Natural killer cell (primary cell): ENCODE results near the gene TBCD. TPM values are rescaled to one million over a fixed set of nuclear protein-coding genes. Genes with fewer than 3 reads are reported as not detected.

Experiments
- ATAC-seq, 3 donors: fragments of 150-1000 bp in 2 of 3; fragments of 200-7000 bp in 1 of 3; cut with Tn5 transposase; 1 replicate in 1 of 3; 2 replicates in 2 of 3; pipeline ENCODE4 v1.10.0; 2021; ENCODE audit warnings: mild to moderate bottlenecking in 2 of 3, moderate library complexity in 2 of 3
- DNase-seq, 2 donors: peaks; one replicate each; pipeline versions ENCODE4 v3.0.0 to v3.0.0-alpha.2; 2013 to 2021; ENCODE audit warnings: mixed read lengths in 1 of 2
- H3K27ac ChIP-seq: one replicate; pipeline ENCODE4 v1.5.1; 2013; ENCODE audit warnings: mild to moderate bottlenecking, low read length
- H3K27me3 ChIP-seq: one replicate; pipeline ENCODE4 v1.6.1; 2013; ENCODE audit warnings: low read length; ENCODE audit not compliant: control insufficient read depth, insufficient read depth
- H3K36me3 ChIP-seq: one replicate; pipeline ENCODE4 v1.6.1; 2013; ENCODE audit warnings: low read length; ENCODE audit not compliant: control insufficient read depth, insufficient read depth
- H3K4me1 ChIP-seq: one replicate; pipeline ENCODE4 v1.6.1; 2013; ENCODE audit warnings: low read length; ENCODE audit not compliant: control insufficient read depth, insufficient read depth
- H3K4me3 ChIP-seq: one replicate; pipeline ENCODE4 v1.5.1; 2013; ENCODE audit warnings: low read length
- H3K9me3 ChIP-seq: one replicate; pipeline ENCODE4 v1.6.1; 2013; ENCODE audit warnings: low read length; ENCODE audit not compliant: control insufficient read depth, insufficient read depth
- H3K27ac Mint-ChIP-seq, 2 donors: one replicate each; pipeline ENCODE4 v1.8.0; 2022; ENCODE audit warnings: mild to moderate bottlenecking in 2 of 2, mixed read lengths in 2 of 2, moderate library complexity in 1 of 2
- H3K27me3 Mint-ChIP-seq, 2 donors: one replicate each; pipeline ENCODE4 v1.8.0; 2022; ENCODE audit warnings: low read depth in 2 of 2, mixed read lengths in 2 of 2
- H3K36me3 Mint-ChIP-seq: one replicate; pipeline ENCODE4 v1.8.0; 2022; ENCODE audit warnings: mixed read lengths
- H3K4me1 Mint-ChIP-seq, 2 donors: one replicate each; pipeline ENCODE4 v1.8.0; 2022; ENCODE audit warnings: mixed read lengths in 2 of 2
- H3K4me3 Mint-ChIP-seq: one replicate; pipeline ENCODE4 v1.8.0; 2022; ENCODE audit warnings: mild to moderate bottlenecking, moderate library complexity, mixed read lengths
- H3K9me3 Mint-ChIP-seq, 2 donors: one replicate each; pipeline ENCODE4 v1.8.0; 2022; ENCODE audit warnings: mixed read lengths in 2 of 2
- CTCF ChIP-seq: fragments of 200-600 bp; IDR thresholded peaks from one replicate; pipeline ENCODE4 v1.8.0; 2022; ENCODE audit warnings: antibody characterized with exemption
- intact Hi-C: fragments of 100-400 bp; cut with micrococcal nuclease; formaldehyde crosslinking; loops from one replicate; pipeline ENCODE4 v1.14.2; 2022
- total RNA-seq, 4 donors: library from RNA; stranded (reverse); fragments of 120-200 nt in 1 of 4; gene quantifications; one replicate each; pipeline versions ENCODE4 v1.2.3 to v1.2.4, GENCODE V29; 2013 to 2022

TBCD gene
- total RNA-seq, 3 donors from 2014 or later (not counting 1 experiment from before 2014, with no cell fraction given): 92.0 to 149 (median 132) TPM

- Mint-ChIP-seq H3K4me1 (peaks cover 0 to 7% of the 10 kb centered on the region in 2 donors), H3K36me3 (peaks cover 37% of the 10 kb centered on the region), H3K27me3 (peaks cover 0 to 4% of the 10 kb centered on the region in 2 donors), H3K27ac (no peak overlapping the region), H3K4me3 (no peak overlapping the region), H3K9me3 (peaks cover 4 to 17% of the 10 kb centered on the region in 2 donors)
- Histone ChIP-seq H3K36me3 (no peaks in the 10 kb centered on the region), H3K4me3 (no peak overlapping the region), H3K9me3 (no peaks in the 10 kb centered on the region), H3K4me1 (no peaks in the 10 kb centered on the region), H3K27ac (no peak overlapping the region), H3K27me3 (no peaks in the 10 kb centered on the region)
- intact Hi-C loops: no loop called here
- TF ChIP-seq CTCF: no peak
- DNase-seq (no peak), ATAC-seq (no peak)
Measured at GRCh38 chr17:82993005-82993404, 241.1 kb downstream of the TBCD start.

Other genes with a start within 250 kb of the TBCD start
- 10 to 100 TPM; 42.5 to 50.0 (median 46.4) TPM for gene FOXK2, start 232.3 kb upstream of the TBCD start, total RNA-seq
- gene WDR45B, start 103.6 kb upstream of the TBCD start, total RNA-seq: 100 to 1,000 TPM in 1 of 3 donors, 10 to 100 TPM in 2; 81.8 to 112 (median 94.6) TPM
- gene RAB40B, start 53.4 kb upstream of the TBCD start, total RNA-seq: 1 to 10 TPM; 3.7 to 7.3 (median 4.0) TPM
- gene FN3KRP, start 35.4 kb upstream of the TBCD start, total RNA-seq: 10 to 100 TPM; 29.4 to 42.3 (median 32.0) TPM
- 1 to 10 TPM; 4.9 to 6.1 (median 5.5) TPM for gene FN3K, start 16.4 kb upstream of the TBCD start, total RNA-seq
- gene ZNF750, start 88.0 kb downstream of the TBCD start, total RNA-seq: not detected